MM.1S (cell line): Measurements from ENCODE around the gene AAMDC.

ENCODE experiments used
- EZH2 ChIP-seq: fragments of 300-600 bp; sonication (generic); optimal IDR thresholded peaks from 2 replicates; pipeline ENCODE3; 2017; ENCODE audit warnings: low read depth, mild to moderate bottlenecking, antibody characterized with exemption, low read length, mixed read lengths
- EZH2phosphoT487 ChIP-seq: fragments of 300-600 bp; sonication (generic); IDR thresholded peaks from 2 replicates; pipeline ENCODE4 v1.6.1; 2018; ENCODE audit warnings: antibody characterized with exemption, low read length
- TF ChIP-seq, protein P1 (sequence below): fragments of 300-600 bp; sonication (generic); IDR thresholded peaks from 2 replicates; pipeline ENCODE4 v1.5.1; 2016; ENCODE audit warnings: antibody characterized with exemption, low read length, mixed read lengths

DNA sequence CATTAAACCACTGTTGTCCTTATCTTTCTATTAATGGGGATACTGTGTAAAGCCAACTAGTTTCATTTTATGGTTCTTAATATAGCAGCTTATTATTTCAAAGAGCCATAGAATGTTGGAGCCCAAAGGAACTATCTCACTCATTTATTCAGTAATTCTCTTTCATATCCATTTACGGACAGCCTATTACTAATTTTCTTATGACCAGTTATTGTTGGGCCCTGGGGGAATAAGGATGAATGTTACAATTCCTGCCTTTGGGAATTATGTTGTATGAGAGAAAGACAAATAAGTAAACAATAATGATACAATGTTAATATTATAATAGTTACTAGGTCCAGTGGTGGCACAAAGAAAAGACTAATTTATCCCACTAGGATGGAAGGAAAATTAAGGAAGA, 52.4 kb downstream of the AAMDC start:
- TF ChIP-seq, protein P1, sequence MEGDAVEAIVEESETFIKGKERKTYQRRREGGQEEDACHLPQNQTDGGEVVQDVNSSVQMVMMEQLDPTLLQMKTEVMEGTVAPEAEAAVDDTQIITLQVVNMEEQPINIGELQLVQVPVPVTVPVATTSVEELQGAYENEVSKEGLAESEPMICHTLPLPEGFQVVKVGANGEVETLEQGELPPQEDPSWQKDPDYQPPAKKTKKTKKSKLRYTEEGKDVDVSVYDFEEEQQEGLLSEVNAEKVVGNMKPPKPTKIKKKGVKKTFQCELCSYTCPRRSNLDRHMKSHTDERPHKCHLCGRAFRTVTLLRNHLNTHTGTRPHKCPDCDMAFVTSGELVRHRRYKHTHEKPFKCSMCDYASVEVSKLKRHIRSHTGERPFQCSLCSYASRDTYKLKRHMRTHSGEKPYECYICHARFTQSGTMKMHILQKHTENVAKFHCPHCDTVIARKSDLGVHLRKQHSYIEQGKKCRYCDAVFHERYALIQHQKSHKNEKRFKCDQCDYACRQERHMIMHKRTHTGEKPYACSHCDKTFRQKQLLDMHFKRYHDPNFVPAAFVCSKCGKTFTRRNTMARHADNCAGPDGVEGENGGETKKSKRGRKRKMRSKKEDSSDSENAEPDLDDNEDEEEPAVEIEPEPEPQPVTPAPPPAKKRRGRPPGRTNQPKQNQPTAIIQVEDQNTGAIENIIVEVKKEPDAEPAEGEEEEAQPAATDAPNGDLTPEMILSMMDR: no peak
- TF ChIP-seq EZH2 (no peak), EZH2phosphoT487 (no peak)
